Measurements from ENCODE around the gene CAV2. TPM values are rescaled to one million over a fixed set of nuclear protein-coding genes. Genes with fewer than 3 reads are reported as not detected.

CAV2 gene
- total RNA-seq, 1 experiment from 2014 or later, result 260 TPM

GRCh38 chr7:116511552-116512519 is 12.3 kb downstream of the CAV2 start:
- peak overlapping the region; percentile 84 for H3K27ac ChIP-seq
- ChIA-PET POLR2A (ENCODE audit: unreplicated experiment) (interaction anchor here (0.5 to 1.1 kb wide), 8 partner anchors 10 to 263 kb away, joined by 3 to 8 read pairs (median 5); partner anchors contain the start of gene CAV2), CTCF (no interaction called here)
- H3K4me3 ChIP-seq, result peak overlapping the region; percentile 62
- intact Hi-C loops (cut with micrococcal nuclease; ENCODE audit: unreplicated experiment), result loop anchor here (1.0 kb wide), 2 partner anchors 10 kb away; no protein-coding TSS in a partner anchor
- H3K9me3 ChIP-seq (ENCODE audit: insufficient read depth, low read depth), result no peaks in the 10 kb centered on the region
- peaks cover 24% of the 10 kb centered on the region for H3K4me1 ChIP-seq (replicated peaks; ENCODE audit: insufficient read depth)
- no peaks in the 10 kb centered on the region for H3K79me2 ChIP-seq (ENCODE audit: low read depth)
- no peaks in the 10 kb centered on the region; the same call in 1 of the 2 replicates for H3K36me3 ChIP-seq (ENCODE audit: low read depth)
- peak overlapping the region; percentile 73 for H2AFZ ChIP-seq
- TF ChIP-seq EZH2 (IDR thresholded peaks at IDR 0.05; ENCODE audit: low read depth) (no peak), CTCF (conservative IDR thresholded peaks at IDR 0.05) (no peak)
- H4K20me1 ChIP-seq (ENCODE audit: insufficient read depth), result no peaks in the 10 kb centered on the region
- DNase-seq, result peak; percentile 59 to 91
- H3K9me2 ChIP-seq (ENCODE audit: insufficient read depth), result no peaks in the 10 kb centered on the region
- peaks cover 38% of the 10 kb centered on the region; the same call in 1 of the 2 replicates for H3F3A ChIP-seq (ENCODE audit: insufficient read depth, low read depth)
- no peaks in the 10 kb centered on the region for H3K27me3 ChIP-seq (ENCODE audit: insufficient read depth, low read depth)
- BruUV-seq (replicated peaks), result TSS peak; percentile 97
- peak overlapping the region; percentile 79 for H3K4me2 ChIP-seq

GRCh38 chr7:116512520-116513188 is 13.1 kb downstream of the CAV2 start:
- peaks cover 24% of the 10 kb centered on the region for H3K4me1 ChIP-seq (replicated peaks; ENCODE audit: insufficient read depth)
- H2AFZ ChIP-seq, result peak overlapping the region; percentile 73
- intact Hi-C loops (cut with micrococcal nuclease; ENCODE audit: unreplicated experiment), result loop anchor here (1.0 kb wide), 1 partner anchor 10 kb away; no protein-coding TSS in a partner anchor

More at GRCh38 chr7:116512520-116513188, 13.1 kb downstream of the CAV2 start:
- Histone ChIP-seq H3K36me3 (ENCODE audit: low read depth) (no peaks in the 10 kb centered on the region; the same call in 1 of the 2 replicates), H3K27ac (peak overlapping the region; percentile 84), H3K27me3 (ENCODE audit: insufficient read depth, low read depth) (no peaks in the 10 kb centered on the region), H3K9me2 (ENCODE audit: insufficient read depth) (no peaks in the 10 kb centered on the region), H3K9me3 (ENCODE audit: insufficient read depth, low read depth) (no peaks in the 10 kb centered on the region), H4K20me1 (ENCODE audit: insufficient read depth) (no peaks in the 10 kb centered on the region), H3K79me2 (ENCODE audit: low read depth) (no peaks in the 10 kb centered on the region), H3K4me3 (peak overlapping the region; percentile 62), H3K4me2 (peak overlapping the region; percentile 79), H3F3A (ENCODE audit: insufficient read depth, low read depth) (peaks cover 34% of the 10 kb centered on the region; the same call in 1 of the 2 replicates)
- TF ChIP-seq CTCF (conservative IDR thresholded peaks at IDR 0.05), result no peak
- no peak for TF ChIP-seq EZH2 (IDR thresholded peaks at IDR 0.05; ENCODE audit: low read depth)
- CTCF ChIA-PET, result no interaction called here
- DNase-seq, result no peak
- TSS peak; percentile 64 for BruUV-seq (replicated peaks)
- POLR2A ChIA-PET (ENCODE audit: unreplicated experiment), result interaction anchor here (0.6 kb wide), 1 partner anchor 241 kb away, joined by 8 read pairs; no protein-coding TSS in a partner anchor
